HPDE6-E6E7 (cell line): ENCODE data around the gene KHNYN.

ENCODE experiments used
- DNase-seq: peaks from one replicate; pipeline ENCODE4 v3.0.0; 2011; ENCODE audit warnings: missing footprints; ENCODE audit errors: extremely low spot score

The KHNYN gene

DNA sequence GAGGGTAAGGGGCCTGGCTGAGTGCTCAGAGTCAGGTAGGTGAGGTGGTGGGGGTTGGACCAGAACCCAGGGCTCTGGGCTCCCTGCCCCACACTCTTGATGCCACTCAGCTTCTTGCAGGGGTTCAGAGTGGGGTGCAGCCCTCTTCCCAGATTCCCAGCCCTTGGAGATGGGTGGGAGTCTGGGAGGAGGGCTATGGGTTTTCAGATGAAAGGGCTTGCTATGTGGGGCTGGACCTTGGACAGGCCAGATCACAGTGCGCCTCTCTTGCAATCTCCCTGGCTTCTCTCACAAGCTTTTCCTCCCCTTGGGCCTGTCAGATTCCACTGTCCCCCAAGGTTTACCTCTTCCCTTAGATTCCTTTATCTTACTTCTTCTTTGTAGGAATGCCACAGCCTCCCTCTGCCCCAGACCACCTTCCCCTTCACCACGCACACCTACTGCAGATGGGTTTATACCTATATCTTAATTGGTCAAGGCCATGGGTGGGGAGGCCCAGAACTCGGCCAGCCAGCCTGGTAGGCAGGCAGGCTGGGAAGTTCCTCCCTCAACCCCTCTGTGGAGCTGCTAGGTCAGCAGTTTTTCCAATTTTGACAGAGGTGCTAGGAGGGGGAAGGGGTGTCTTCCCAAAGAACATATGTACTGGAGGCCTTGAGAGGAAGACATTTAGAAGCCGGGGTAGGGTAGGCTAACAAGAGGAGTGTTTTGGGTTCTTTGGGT, 29.6 kb upstream of the KHNYN start:
- no peak for DNase-seq

- no peak for DNase-seq
Observed at GRCh38 chr14:24401810-24402702, 27.7 kb upstream of the KHNYN start.

GRCh38 chr14:24403294-24403998, 26.3 kb upstream of the KHNYN start:
- DNase-seq: no peak

DNA sequence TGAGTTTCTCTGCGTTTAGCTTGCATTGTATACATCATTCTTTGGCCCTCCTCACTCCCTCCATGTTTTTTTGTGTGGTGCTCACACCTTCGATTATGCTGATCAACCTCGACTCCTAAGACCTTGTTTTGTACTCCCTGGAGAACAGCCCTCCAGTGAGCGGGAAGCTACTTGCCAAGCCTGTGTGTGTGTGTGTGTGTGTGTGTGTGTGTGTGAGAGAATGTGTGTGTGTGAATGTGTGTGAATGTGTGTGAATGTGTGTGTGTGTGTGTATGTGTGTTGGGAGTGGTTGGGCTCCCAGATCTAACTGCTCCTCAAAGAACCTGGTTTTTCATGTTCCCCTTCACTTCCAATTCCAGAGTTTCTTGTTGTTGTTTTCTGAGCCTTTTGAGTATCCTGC, 24.9 kb upstream of the KHNYN start:
- DNase-seq: no peak

- no peak for DNase-seq
Observed at GRCh38 chr14:24406416-24406815, 23.3 kb upstream of the KHNYN start.

- no peak for DNase-seq
Observed at GRCh38 chr14:24407608-24408325, 22.0 kb upstream of the KHNYN start.

DNA sequence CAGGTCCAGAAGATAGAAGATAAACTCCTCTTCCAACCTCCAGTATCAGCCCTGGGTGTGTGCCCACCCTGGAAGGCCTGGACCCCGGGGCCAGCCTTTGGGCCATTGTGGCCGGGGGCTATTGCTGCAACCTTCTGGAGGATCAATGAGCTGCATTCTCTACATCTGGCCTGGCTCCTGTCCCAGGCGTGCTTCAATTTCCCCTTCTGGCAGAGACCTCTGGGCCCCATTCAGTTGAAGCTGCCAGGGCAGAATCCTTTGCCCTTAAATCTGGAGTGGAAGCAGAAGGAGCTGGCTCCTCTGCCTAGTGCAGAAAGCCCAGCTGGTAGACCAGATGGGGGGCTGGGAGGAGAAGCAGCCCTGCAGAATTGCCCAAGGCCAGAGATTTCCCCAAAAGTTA, 21.0 kb upstream of the KHNYN start:
- no peak for DNase-seq

GRCh38 chr14:24409192-24409591, 20.6 kb upstream of the KHNYN start:
- no peak for DNase-seq

GRCh38 chr14:24409956-24410355, 19.8 kb upstream of the KHNYN start:
- no peak for DNase-seq

GRCh38 chr14:24411443-24412389, 18.0 kb upstream of the KHNYN start:
- peak; percentile 34 for DNase-seq

- DNase-seq: no peak
Observed at GRCh38 chr14:24414077-24414476, 15.7 kb upstream of the KHNYN start.

- no peak for DNase-seq
Observed at GRCh38 chr14:24414732-24415420, 14.9 kb upstream of the KHNYN start.

- DNase-seq: no peak
Observed at GRCh38 chr14:24415421-24416253, 14.1 kb upstream of the KHNYN start.

DNA sequence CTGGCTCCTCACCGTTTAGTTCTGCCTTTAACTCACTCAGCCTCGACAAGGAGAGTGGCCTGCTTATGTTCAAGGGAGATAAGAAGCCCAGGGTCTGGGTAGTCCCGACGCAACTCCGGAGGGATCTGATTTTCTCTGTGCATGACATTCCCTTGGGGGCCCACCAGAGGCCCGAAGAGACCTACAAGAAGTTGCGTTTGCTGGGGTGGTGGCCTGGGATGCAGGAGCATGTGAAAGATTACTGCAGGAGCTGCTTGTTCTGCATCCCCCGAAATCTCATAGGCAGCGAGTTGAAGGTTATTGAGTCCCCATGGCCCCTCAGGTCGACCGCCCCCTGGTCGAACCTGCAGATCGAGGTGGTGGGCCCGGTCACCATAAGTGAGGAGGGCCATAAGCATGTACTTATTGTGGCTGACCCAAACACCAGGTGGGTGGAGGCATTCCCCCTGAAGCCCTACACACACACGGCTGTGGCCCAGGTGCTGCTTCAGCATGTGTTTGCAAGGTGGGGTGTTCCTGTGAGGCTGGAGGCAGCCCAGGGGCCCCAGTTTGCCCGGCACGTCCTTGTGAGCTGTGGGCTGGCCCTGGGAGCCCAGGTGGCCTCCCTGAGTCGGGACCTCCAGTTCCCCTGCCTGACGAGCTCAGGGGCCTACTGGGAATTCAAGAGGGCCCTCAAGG, 13.4 kb upstream of the KHNYN start:
- no peak for DNase-seq

- DNase-seq: no peak
Observed at GRCh38 chr14:24416932-24417619, 12.7 kb upstream of the KHNYN start.

DNA sequence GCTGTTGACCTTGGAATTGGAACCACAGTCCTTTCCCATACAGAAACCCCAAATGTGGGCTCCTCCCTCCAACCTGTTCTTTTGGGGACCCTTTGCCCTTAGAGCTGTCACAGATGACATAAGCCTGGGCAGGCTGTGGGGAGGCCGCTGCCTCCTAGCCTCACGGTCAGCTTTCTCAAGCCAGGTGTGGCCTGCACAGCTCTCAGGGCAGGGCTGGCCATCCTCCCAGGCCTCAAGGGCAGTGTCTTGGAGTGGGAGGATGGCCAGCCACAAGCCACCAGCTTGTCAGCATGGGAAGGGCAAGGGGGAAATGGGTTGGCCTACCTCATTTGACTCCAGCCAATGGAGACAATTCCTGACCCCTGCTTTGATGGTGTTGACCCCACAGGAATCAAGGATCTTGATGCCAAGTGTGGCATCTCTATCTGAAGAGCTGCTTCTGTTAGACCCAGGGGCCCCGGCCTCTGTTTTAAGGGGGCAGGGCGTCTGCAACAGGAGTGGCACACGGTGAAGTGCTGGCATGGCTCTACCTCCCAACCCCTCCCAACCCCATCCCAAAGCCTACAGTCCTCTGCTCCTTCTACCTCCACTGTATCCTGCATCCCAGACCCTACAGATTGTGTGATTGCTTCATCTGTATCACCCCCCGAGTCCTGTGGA, 11.8 kb upstream of the KHNYN start:
- no peak for DNase-seq

DNA sequence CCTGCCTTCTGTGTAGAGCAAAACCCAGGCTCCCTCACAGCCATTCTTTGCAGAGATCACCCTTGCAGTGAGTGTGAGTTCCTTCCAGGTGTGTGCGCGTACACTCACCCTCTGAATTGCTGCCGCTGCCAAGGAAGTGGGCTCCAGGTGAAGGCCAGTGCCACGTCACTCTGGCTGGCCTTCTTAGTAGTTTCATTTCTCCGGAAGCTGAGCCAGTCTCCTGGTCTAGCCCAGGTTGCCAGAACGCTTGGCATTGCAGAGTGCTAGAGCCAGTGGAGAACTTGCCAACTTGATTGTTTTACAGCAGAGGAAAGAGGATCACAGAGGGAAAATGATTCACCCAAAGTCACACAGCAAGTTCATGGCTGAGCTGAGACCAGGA, 11.3 kb upstream of the KHNYN start:
- peak; percentile 69 for DNase-seq
